Natural killer cell (primary cell): ENCODE measurements around the gene IGF1R. TPM values are rescaled to one million over a fixed set of nuclear protein-coding genes. Genes with fewer than 3 reads are reported as not detected.

Source experiments
- ATAC-seq, 3 donors: fragments of 150-1000 bp in 2 of 3; fragments of 200-7000 bp in 1 of 3; cut with Tn5 transposase; 1 replicate in 1 of 3; 2 replicates in 2 of 3; pipeline ENCODE4 v1.10.0; 2021; ENCODE audit warnings: mild to moderate bottlenecking in 2 of 3, moderate library complexity in 2 of 3
- DNase-seq, 2 donors: peaks; one replicate each; pipeline versions ENCODE4 v3.0.0 to v3.0.0-alpha.2; 2013 to 2021; ENCODE audit warnings: mixed read lengths in 1 of 2
- H3K27ac ChIP-seq: one replicate; pipeline ENCODE4 v1.5.1; 2013; ENCODE audit warnings: mild to moderate bottlenecking, low read length
- H3K27me3 ChIP-seq: one replicate; pipeline ENCODE4 v1.6.1; 2013; ENCODE audit warnings: low read length; ENCODE audit not compliant: control insufficient read depth, insufficient read depth
- H3K36me3 ChIP-seq: one replicate; pipeline ENCODE4 v1.6.1; 2013; ENCODE audit warnings: low read length; ENCODE audit not compliant: control insufficient read depth, insufficient read depth
- H3K4me1 ChIP-seq: one replicate; pipeline ENCODE4 v1.6.1; 2013; ENCODE audit warnings: low read length; ENCODE audit not compliant: control insufficient read depth, insufficient read depth
- H3K4me3 ChIP-seq: one replicate; pipeline ENCODE4 v1.5.1; 2013; ENCODE audit warnings: low read length
- H3K9me3 ChIP-seq: one replicate; pipeline ENCODE4 v1.6.1; 2013; ENCODE audit warnings: low read length; ENCODE audit not compliant: control insufficient read depth, insufficient read depth
- H3K27ac Mint-ChIP-seq, 2 donors: one replicate each; pipeline ENCODE4 v1.8.0; 2022; ENCODE audit warnings: mild to moderate bottlenecking in 2 of 2, mixed read lengths in 2 of 2, moderate library complexity in 1 of 2
- H3K27me3 Mint-ChIP-seq, 2 donors: one replicate each; pipeline ENCODE4 v1.8.0; 2022; ENCODE audit warnings: low read depth in 2 of 2, mixed read lengths in 2 of 2
- H3K36me3 Mint-ChIP-seq: one replicate; pipeline ENCODE4 v1.8.0; 2022; ENCODE audit warnings: mixed read lengths
- H3K4me1 Mint-ChIP-seq, 2 donors: one replicate each; pipeline ENCODE4 v1.8.0; 2022; ENCODE audit warnings: mixed read lengths in 2 of 2
- H3K4me3 Mint-ChIP-seq: one replicate; pipeline ENCODE4 v1.8.0; 2022; ENCODE audit warnings: mild to moderate bottlenecking, moderate library complexity, mixed read lengths
- H3K9me3 Mint-ChIP-seq, 2 donors: one replicate each; pipeline ENCODE4 v1.8.0; 2022; ENCODE audit warnings: mixed read lengths in 2 of 2
- WGBS: methylation state at CpG from one replicate; pipeline ENCODE4 v1.1.7; 2013; ENCODE audit warnings: missing lambda C conversion rate; ENCODE audit not compliant: insufficient coverage; 5-methylcytosine and 5-hydroxymethylcytosine counted together
- intact Hi-C: fragments of 100-400 bp; cut with micrococcal nuclease; formaldehyde crosslinking; loops from one replicate; pipeline ENCODE4 v1.14.2; 2022
- total RNA-seq, 4 donors: library from RNA; stranded (reverse); fragments of 120-200 nt in 1 of 4; gene quantifications; one replicate each; pipeline versions ENCODE4 v1.2.3 to v1.2.4, GENCODE V29; 2013 to 2022
- TF ChIP-seq, protein P1 (sequence below): fragments of 200-600 bp; IDR thresholded peaks from one replicate; pipeline ENCODE4 v1.8.0; 2022; ENCODE audit warnings: antibody characterized with exemption

IGF1R gene
- total RNA-seq, 3 donors from 2014 or later (not counting 1 experiment from before 2014, with no cell fraction given) = 47.3 to 50.7 (median 49.0) TPM

GRCh38 chr15:98720577-98721565, 72.5 kb downstream of the IGF1R start:
- H3K4me3 Mint-ChIP-seq = no peak overlapping the region
- peaks cover 64 to 67% of the 10 kb centered on the region in 2 donors for H3K4me1 Mint-ChIP-seq
- intact Hi-C loops = no loop called here
- H3K36me3 Mint-ChIP-seq = no peaks in the 10 kb centered on the region
- peak overlapping the region in 1 of 2 donors; percentile 35 for H3K27ac Mint-ChIP-seq
- ATAC-seq (no peak), DNase-seq (no peak)
- no peaks in the 10 kb centered on the region for H3K27me3 ChIP-seq
- TF ChIP-seq, protein P1, sequence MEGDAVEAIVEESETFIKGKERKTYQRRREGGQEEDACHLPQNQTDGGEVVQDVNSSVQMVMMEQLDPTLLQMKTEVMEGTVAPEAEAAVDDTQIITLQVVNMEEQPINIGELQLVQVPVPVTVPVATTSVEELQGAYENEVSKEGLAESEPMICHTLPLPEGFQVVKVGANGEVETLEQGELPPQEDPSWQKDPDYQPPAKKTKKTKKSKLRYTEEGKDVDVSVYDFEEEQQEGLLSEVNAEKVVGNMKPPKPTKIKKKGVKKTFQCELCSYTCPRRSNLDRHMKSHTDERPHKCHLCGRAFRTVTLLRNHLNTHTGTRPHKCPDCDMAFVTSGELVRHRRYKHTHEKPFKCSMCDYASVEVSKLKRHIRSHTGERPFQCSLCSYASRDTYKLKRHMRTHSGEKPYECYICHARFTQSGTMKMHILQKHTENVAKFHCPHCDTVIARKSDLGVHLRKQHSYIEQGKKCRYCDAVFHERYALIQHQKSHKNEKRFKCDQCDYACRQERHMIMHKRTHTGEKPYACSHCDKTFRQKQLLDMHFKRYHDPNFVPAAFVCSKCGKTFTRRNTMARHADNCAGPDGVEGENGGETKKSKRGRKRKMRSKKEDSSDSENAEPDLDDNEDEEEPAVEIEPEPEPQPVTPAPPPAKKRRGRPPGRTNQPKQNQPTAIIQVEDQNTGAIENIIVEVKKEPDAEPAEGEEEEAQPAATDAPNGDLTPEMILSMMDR = no peak
- H3K9me3 Mint-ChIP-seq = no peaks in the 10 kb centered on the region
- H3K4me3 ChIP-seq = no peak overlapping the region
- no peaks in the 10 kb centered on the region for H3K36me3 ChIP-seq
- peaks cover 5% of the 10 kb centered on the region for H3K4me1 ChIP-seq
- WGBS = 89% methylated on average over 10 of the region's 11 CpGs
- H3K9me3 ChIP-seq = no peaks in the 10 kb centered on the region
- H3K27me3 Mint-ChIP-seq = no peaks in the 10 kb centered on the region
- no peak overlapping the region for H3K27ac ChIP-seq

DNA sequence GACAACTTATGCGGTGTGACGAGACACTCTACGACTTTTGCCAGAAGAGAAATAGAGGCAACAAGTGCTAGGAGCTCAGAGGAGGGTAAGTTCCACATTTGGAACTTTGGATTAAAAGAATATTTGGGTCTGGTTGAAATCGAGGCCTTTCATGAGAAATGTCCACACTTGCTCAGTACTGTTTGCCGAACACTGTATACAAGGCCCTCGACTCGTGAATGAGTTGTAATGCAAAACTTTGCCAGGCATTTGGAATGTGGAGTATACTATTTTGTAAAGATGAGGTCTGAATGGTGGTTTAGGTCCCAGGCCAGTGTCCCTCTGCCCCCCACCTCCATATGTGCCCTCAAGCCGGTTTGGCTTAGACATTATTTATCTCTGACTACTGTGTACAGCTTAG, 73.9 kb downstream of the IGF1R start:
- DNase-seq = no peak
- Mint-ChIP-seq H3K9me3 (no peaks in the 10 kb centered on the region), H3K4me3 (no peak overlapping the region), H3K4me1 (peaks cover 52 to 62% of the 10 kb centered on the region in 2 donors), H3K36me3 (no peaks in the 10 kb centered on the region), H3K27me3 (no peaks in the 10 kb centered on the region), H3K27ac (no peak overlapping the region)
- H3K9me3 ChIP-seq = no peaks in the 10 kb centered on the region
- intact Hi-C loops = no loop called here
- ATAC-seq = no peak
- H3K36me3 ChIP-seq = no peaks in the 10 kb centered on the region
- no peak overlapping the region for H3K27ac ChIP-seq
- 93% methylated on average over 7 of the region's 8 CpGs for WGBS
- H3K27me3 ChIP-seq = no peaks in the 10 kb centered on the region
- H3K4me3 ChIP-seq = no peak overlapping the region
- TF ChIP-seq, protein P1 = no peak
- H3K4me1 ChIP-seq = peaks cover 4% of the 10 kb centered on the region

DNA sequence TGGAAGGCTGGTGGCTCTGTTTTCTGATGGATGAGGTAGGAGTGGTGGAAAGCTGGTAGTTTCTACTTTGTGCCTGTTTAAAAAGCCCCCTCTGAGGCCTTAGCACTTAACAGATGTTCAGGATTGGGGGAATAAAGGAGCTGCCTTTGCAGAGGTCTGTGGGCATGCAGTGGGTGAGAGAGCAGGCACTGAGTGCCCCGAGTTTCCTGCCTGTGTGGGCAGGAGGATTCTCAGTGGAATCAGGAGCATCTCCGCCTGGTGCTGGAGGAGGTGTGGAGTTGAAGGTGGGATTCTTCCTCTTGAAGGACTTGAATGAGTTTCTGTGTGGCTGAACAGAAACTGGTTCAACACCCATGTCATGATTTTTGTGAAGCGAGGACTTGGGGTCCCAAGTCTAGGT, 74.3 kb downstream of the IGF1R start:
- whole genome bisulfite sequencing = 81% methylated on average over 3 of the region's 3 CpGs
- no peaks in the 10 kb centered on the region for H3K36me3 Mint-ChIP-seq
- Histone ChIP-seq H3K4me1 (peaks cover 4% of the 10 kb centered on the region), H3K36me3 (no peaks in the 10 kb centered on the region), H3K4me3 (no peak overlapping the region), H3K27me3 (no peaks in the 10 kb centered on the region), H3K27ac (no peak overlapping the region), H3K9me3 (no peaks in the 10 kb centered on the region)
- no peaks in the 10 kb centered on the region for H3K9me3 Mint-ChIP-seq
- DNase-seq = no peak
- intact Hi-C loops = no loop called here
- no peaks in the 10 kb centered on the region for H3K27me3 Mint-ChIP-seq
- ATAC-seq = no peak
- peaks cover 52 to 66% of the 10 kb centered on the region in 2 donors for H3K4me1 Mint-ChIP-seq
- TF ChIP-seq, protein P1 = no peak
- H3K4me3 Mint-ChIP-seq = no peak overlapping the region
- no peak overlapping the region for H3K27ac Mint-ChIP-seq
